HepG2 (cell line): ENCODE data around the gene SEPTIN5. TPM values are rescaled to one million over a fixed set of nuclear protein-coding genes. Genes with fewer than 3 reads are reported as not detected.

Source experiments
- ATAC-seq: fragments of 200-7000 bp; cut with Tn5 transposase; 3 replicates; pipeline ENCODE4 v1.9.1; 2020; ENCODE audit warnings: mild to moderate bottlenecking, moderate library complexity
- BruUV-seq: library from RNA; stranded (reverse); fragments of 400-500 nt; replicated peaks from 2 replicates; lab custom pipeline; 2021; lab: Mats Ljungman, UMichigan
- CTCF ChIA-PET: fragments of 300-600 bp; formaldehyde crosslinking; extraction: SDS; loops from one replicate; lab custom pipeline; 2021; ENCODE audit warnings: low total read pairs, inconsistent platforms, low intra/inter-chr PET ratio; lab: Yijun Ruan, JAX
- POLR2A ChIA-PET: fragments of 350-600 bp; sonication (Branson Sonifier 250); formaldehyde crosslinking; loops from one replicate; lab custom pipeline; 2020; ENCODE audit warnings: antibody characterized with exemption, inconsistent platforms; lab: Yijun Ruan, JAX
- DNase-seq: peaks from one replicate; pipeline ENCODE4 v3.0.0-alpha.2; 2015; ENCODE audit warnings: low spot score
- FAIRE-seq: peaks from 3 replicates; lab custom pipeline; 2011; peaks lifted over from hg19 to GRCh38; lab: Jason Lieb, UNC
- H2AFZ ChIP-seq: one replicate; pipeline ENCODE4 v1.6.1; 2011; ENCODE audit warnings: low read length, inconsistent platforms
- H3K27ac ChIP-seq: fragments of 300-600 bp; 3 replicates; pipeline ENCODE4 v1.8.0; 2011; ENCODE audit warnings: mixed run types, mild to moderate bottlenecking, mixed read lengths, low read length, inconsistent platforms; ENCODE audit not compliant: insufficient read depth; ENCODE audit errors: extremely low read length
- H3K27me3 ChIP-seq, 2 experiments: fragments of 200-600 bp in 1 of 2; 2 replicates in 1 of 2; 3 replicates in 1 of 2; pipeline versions ENCODE4 v1.6.0 to v1.8.0; 2011; ENCODE audit warnings: low read length in 2 of 2, mild to moderate bottlenecking in 2 of 2, moderate library complexity in 2 of 2, inconsistent platforms in 1 of 2; ENCODE audit not compliant: insufficient read depth in 2 of 2, control insufficient read depth in 1 of 2
- H3K36me3 ChIP-seq, 2 experiments: fragments of 200-600 bp in 1 of 2; replicated peaks in 1 of 2; 2 replicates in 1 of 2; 3 replicates in 1 of 2; pipeline versions ENCODE4 v1.5.1 to v1.8.0; 2011; ENCODE audit warnings: low read length in 2 of 2, inconsistent platforms in 1 of 2; ENCODE audit not compliant: insufficient read depth in 2 of 2, control insufficient read depth in 1 of 2
- H3K4me1 ChIP-seq: 2 replicates; pipeline ENCODE4 v1.5.1; 2012; ENCODE audit warnings: low read length, inconsistent platforms; ENCODE audit not compliant: insufficient read depth
- H3K4me2 ChIP-seq: 2 replicates; pipeline ENCODE4 v1.6.0; 2011; ENCODE audit warnings: low read depth, low read length, inconsistent platforms
- H3K4me3 ChIP-seq, 3 experiments: fragments of 200-600 bp in 1 of 3; sonication (generic), shearing (Covaris generic) in 1 of 3; replicated peaks in 1 of 3; 2 replicates each; pipeline ENCODE4 v1.5.1; 2011 to 2016; ENCODE audit warnings: low read length in 3 of 3, inconsistent platforms in 2 of 3, low read depth in 2 of 3, mild to moderate bottlenecking in 2 of 3, control low read depth in 1 of 3, mixed read lengths in 1 of 3; ENCODE audit not compliant: insufficient read depth in 1 of 3
- H3K79me2 ChIP-seq: one replicate; pipeline ENCODE4 v1.6.1; 2011; ENCODE audit warnings: low read length, inconsistent platforms; ENCODE audit not compliant: insufficient read depth
- H3K9ac ChIP-seq: 2 replicates; pipeline ENCODE4 v1.6.0; 2011; ENCODE audit warnings: mild to moderate bottlenecking, low read depth, low read length, inconsistent platforms; ENCODE audit not compliant: insufficient read depth
- H3K9me3 ChIP-seq: 2 replicates; pipeline ENCODE4 v1.5.1; 2012; ENCODE audit warnings: mild to moderate bottlenecking, low read length
- H4K20me1 ChIP-seq: 2 replicates; pipeline ENCODE4 v1.6.0; 2011; ENCODE audit warnings: inconsistent platforms, mild to moderate bottlenecking, low read length, moderate library complexity; ENCODE audit not compliant: insufficient read depth
- EP300 ChIP-seq, 3 experiments: sonication (generic) in 1 of 3; formaldehyde crosslinking in 1 of 3; IDR thresholded peaks; 2 replicates each; pipeline versions ENCODE4 v1.5.1 to v1.6.1; 2011 to 2020; ENCODE audit warnings: low read depth in 2 of 3, low read length in 2 of 3, borderline replicate concordance in 1 of 3, improper control_type of control experiment in 1 of 3, mild to moderate bottlenecking in 1 of 3, missing genetic modification reagents in 1 of 3, moderate library complexity in 1 of 3
- ETV6 ChIP-seq: sonication (generic); formaldehyde crosslinking; conservative IDR thresholded peaks from 2 replicates; pipeline ENCODE4 v1.4.0; 2020; ENCODE audit warnings: missing genetic modification reagents
- EZH2 ChIP-seq: conservative IDR thresholded peaks from 2 replicates; pipeline ENCODE4 v1.6.1; 2012; ENCODE audit warnings: mild to moderate bottlenecking, low read depth, low read length, moderate library complexity
- GABPB1 ChIP-seq: IDR thresholded peaks from 2 replicates; pipeline ENCODE4 v1.6.1; 2016; ENCODE audit warnings: mild to moderate bottlenecking, missing genetic modification reagents, moderate library complexity, missing compliant biosample characterization
- HNRNPLL ChIP-seq: fragments of 200-400 bp; formaldehyde crosslinking; IDR thresholded peaks from 2 replicates; pipeline ENCODE4 v1.6.1; 2017; ENCODE audit warnings: mild to moderate bottlenecking, low read depth, low read length; ENCODE audit not compliant: poor library complexity, severe bottlenecking
- MATR3 ChIP-seq: sonication (generic); formaldehyde crosslinking; IDR thresholded peaks from 2 replicates; pipeline ENCODE4 v1.4.0; 2020; ENCODE audit warnings: missing genetic modification reagents
- MED13 ChIP-seq: sonication (generic); formaldehyde crosslinking; IDR thresholded peaks from 2 replicates; pipeline ENCODE4 v1.5.0; 2020; ENCODE audit warnings: missing genetic modification reagents
- STAG1 ChIP-seq: sonication (generic); formaldehyde crosslinking; IDR thresholded peaks from 2 replicates; pipeline ENCODE4 v1.4.0; 2020; ENCODE audit warnings: missing genetic modification reagents
- ZNF367 ChIP-seq: sonication (generic); formaldehyde crosslinking; IDR thresholded peaks from 2 replicates; pipeline ENCODE4 v1.4.0; 2020; ENCODE audit warnings: missing genetic modification reagents, borderline replicate concordance
- ZNF468 ChIP-seq: sonication (generic); formaldehyde crosslinking; IDR thresholded peaks from 2 replicates; pipeline ENCODE4 v1.8.0; 2022; ENCODE audit warnings: mild to moderate bottlenecking, moderate library complexity, missing genetic modification reagents
- ZNF776 ChIP-seq: sonication (generic); formaldehyde crosslinking; IDR thresholded peaks from 2 replicates; pipeline ENCODE4 v1.4.0; 2020; ENCODE audit warnings: mild to moderate bottlenecking, missing genetic modification reagents
- WGBS: methylation state at CpG from one replicate; pipeline ENCODE4 v1.1.6; 2017; ENCODE audit warnings: low lambda C conversion rate; 5-methylcytosine and 5-hydroxymethylcytosine counted together
- in situ Hi-C: cut with HindIII; loops from 2 replicates; pipeline ENCODE4 v1.10.0; 2017; ENCODE audit warnings: low pct_unique_long_range_greater_than_20kb; ENCODE audit not compliant: extremely low pct_ligation_motif_present
- intact Hi-C: fragments of 100-400 bp; cut with micrococcal nuclease; formaldehyde crosslinking; loops from one replicate; pipeline ENCODE4 v1.10.0; 2022; ENCODE audit not compliant: unreplicated experiment
- polyA plus RNA-seq, 8 experiments: library from polyadenylated mRNA; depleted of rRNA in 3 of 8; stranded (reverse) in 7 of 8; unstranded in 1 of 8; fragments of >200 nt; fragmentation: Illumina TruSeq in 4 of 8; extraction: Trizol in 4 of 8; gene quantifications; 2 replicates each; pipeline versions ENCODE4 v1.2.1 to v1.2.3, GENCODE V29; 2011 to 2016; ENCODE audit warnings: low read depth in 4 of 8, missing spikeins in 1 of 8, mixed read lengths in 1 of 8; ENCODE audit not compliant: insufficient read depth in 1 of 8
- total RNA-seq, 5 experiments: library from RNA; depleted of rRNA; stranded (reverse); fragments of >200 nt; fragmentation: Illumina TruSeq; extraction: Trizol; gene quantifications; 2 replicates each; pipeline ENCODE4 v1.2.3, GENCODE V29; 2016; ENCODE audit warnings: low read depth in 1 of 5
- TF ChIP-seq, protein P1 (sequence below): sonication (generic); formaldehyde crosslinking; IDR thresholded peaks from 2 replicates; pipeline ENCODE4 v1.5.0; 2020; ENCODE audit warnings: mild to moderate bottlenecking, missing genetic modification reagents, moderate library complexity
- TF ChIP-seq, protein P2 (sequence below): sonication (generic); formaldehyde crosslinking; IDR thresholded peaks from 2 replicates; pipeline ENCODE4 v1.4.0; 2020; ENCODE audit warnings: missing genetic modification reagents

Gene SEPTIN5
- total and polyA plus RNA-seq, 2 of the 13 experiments (the other 11 are each of a cell fraction or from before 2014, with no cell fraction given): 0.33 TPM; not detected in 1

DNA sequence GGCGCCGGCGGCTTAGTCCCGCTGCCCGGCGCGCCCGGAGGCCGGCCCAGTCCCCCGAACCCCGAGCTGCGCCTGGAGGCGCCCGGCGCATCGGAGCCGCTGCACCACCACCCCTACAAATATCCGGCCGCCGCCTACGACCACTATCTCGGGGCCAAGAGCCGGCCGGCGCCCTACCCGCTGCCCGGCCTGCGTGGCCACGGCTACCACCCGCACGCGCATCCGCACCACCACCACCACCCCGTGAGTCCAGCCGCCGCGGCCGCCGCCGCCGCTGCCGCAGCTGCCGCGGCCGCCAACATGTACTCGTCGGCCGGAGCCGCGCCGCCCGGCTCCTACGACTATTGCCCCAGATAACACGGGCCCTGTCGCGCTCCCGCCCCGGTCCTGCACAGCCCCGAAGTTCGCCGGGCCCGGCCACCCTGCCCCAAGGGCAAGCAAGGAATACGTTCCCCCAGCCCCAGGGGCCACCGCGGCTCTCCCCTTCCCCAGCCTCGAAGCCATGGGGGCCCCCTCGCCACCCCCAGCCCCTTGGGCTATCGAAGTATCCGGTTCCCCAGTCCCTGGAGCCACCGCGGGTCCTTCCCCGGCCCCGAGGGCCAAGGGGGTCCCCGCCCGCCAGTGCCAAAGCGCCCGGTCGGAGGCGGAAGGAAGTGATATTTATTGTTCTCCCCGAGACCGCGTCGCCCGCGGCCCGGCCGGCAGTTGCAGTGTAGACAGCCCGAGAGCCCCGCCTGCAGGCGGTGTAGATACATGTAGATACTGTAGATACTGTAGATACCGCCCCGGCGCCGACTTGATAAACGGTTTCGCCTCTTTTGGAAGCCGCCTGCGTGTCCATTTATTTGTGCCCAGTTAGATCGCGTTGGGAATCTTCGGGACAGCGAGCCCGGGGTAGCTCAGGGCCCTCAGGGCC, 52.5 kb downstream of the SEPTIN5 start:
- peaks cover 26 to 93% of the 10 kb centered on the region in 2 experiments for H3K27me3 ChIP-seq
- no peak for DNase-seq
- no TSS peak for BruUV-seq
- ATAC-seq: peak; percentile 25
- no peak overlapping the region for H3K27ac ChIP-seq
- H3K4me1 ChIP-seq: peaks cover 31% of the 10 kb centered on the region
- intact Hi-C loops (no loop called here), in situ Hi-C loops (no loop called here)
- no peaks in the 10 kb centered on the region for H3K36me3 ChIP-seq
- peaks cover 4% of the 10 kb centered on the region; the same call in 1 of the 2 replicates for H4K20me1 ChIP-seq
- ChIA-PET CTCF (no interaction called here), POLR2A (no interaction called here)
- H3K79me2 ChIP-seq: no peaks in the 10 kb centered on the region
- H3K9ac ChIP-seq: no peak overlapping the region
- no peak for FAIRE-seq
- no peak overlapping the region for H2AFZ ChIP-seq
- peak overlapping the region; percentile 20; the same call in 1 of the 2 replicates for H3K4me2 ChIP-seq
- WGBS: 12% methylated on average over 15 of the region's 103 CpGs
- no peaks in the 10 kb centered on the region for H3K9me3 ChIP-seq
- H3K4me3 ChIP-seq: peak overlapping the region in 1 of 3 experiments; percentile 37; a peak in 1 of 6 replicates
- TF ChIP-seq ZNF367: no peak
- TF ChIP-seq GABPB1 (CRISPR knock-in tag): peak; percentile 19; the same call in 1 of the 2 replicates
- TF ChIP-seq EP300 (IDR thresholded peaks at IDR 0.05; ENCODE audit: low read depth in 2 of 2, low read length in 2 of 2): no peak
- TF ChIP-seq EP300 (CRISPR knock-in tag; IDR thresholded peaks at IDR 0.05; ENCODE audit: borderline replicate concordance): no peak
- peak; percentile 25 for TF ChIP-seq HNRNPLL
- TF ChIP-seq STAG1: peak; percentile 16; the same call in 1 of the 2 replicates
- TF ChIP-seq, protein P1, sequence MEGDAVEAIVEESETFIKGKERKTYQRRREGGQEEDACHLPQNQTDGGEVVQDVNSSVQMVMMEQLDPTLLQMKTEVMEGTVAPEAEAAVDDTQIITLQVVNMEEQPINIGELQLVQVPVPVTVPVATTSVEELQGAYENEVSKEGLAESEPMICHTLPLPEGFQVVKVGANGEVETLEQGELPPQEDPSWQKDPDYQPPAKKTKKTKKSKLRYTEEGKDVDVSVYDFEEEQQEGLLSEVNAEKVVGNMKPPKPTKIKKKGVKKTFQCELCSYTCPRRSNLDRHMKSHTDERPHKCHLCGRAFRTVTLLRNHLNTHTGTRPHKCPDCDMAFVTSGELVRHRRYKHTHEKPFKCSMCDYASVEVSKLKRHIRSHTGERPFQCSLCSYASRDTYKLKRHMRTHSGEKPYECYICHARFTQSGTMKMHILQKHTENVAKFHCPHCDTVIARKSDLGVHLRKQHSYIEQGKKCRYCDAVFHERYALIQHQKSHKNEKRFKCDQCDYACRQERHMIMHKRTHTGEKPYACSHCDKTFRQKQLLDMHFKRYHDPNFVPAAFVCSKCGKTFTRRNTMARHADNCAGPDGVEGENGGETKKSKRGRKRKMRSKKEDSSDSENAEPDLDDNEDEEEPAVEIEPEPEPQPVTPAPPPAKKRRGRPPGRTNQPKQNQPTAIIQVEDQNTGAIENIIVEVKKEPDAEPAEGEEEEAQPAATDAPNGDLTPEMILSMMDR (CRISPR knock-in tag): peak; percentile 44
- TF ChIP-seq MATR3 (CRISPR knock-in tag): no peak
- no peak for TF ChIP-seq ETV6 (CRISPR knock-in tag)
- TF ChIP-seq, protein P2, sequence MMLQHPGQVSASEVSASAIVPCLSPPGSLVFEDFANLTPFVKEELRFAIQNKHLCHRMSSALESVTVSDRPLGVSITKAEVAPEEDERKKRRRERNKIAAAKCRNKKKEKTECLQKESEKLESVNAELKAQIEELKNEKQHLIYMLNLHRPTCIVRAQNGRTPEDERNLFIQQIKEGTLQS: no peak
- TF ChIP-seq ZNF776: no peak
- TF ChIP-seq EZH2: peak; percentile 99
- TF ChIP-seq ZNF468 (CRISPR knock-in tag): no peak
- no peak for TF ChIP-seq MED13 (CRISPR knock-in tag)
